ENCODE results near the gene TMEM235. TPM values are rescaled to one million over a fixed set of nuclear protein-coding genes. Genes with fewer than 3 reads are reported as not detected.

TMEM235 gene
- total and polyA plus RNA-seq, 2 donors (not counting 3 experiments of a cell fraction or from before 2014, with no cell fraction given) = 0.04 to 0.38 TPM

GRCh38 chr17:78219396-78220150 is 11.9 kb upstream of the TMEM235 start:
- intact Hi-C loops (cut with micrococcal nuclease) = no loop called here
- TF ChIP-seq POLR2A (IDR thresholded peaks at IDR 0.05; ENCODE audit: low read depth, low read length) = no peak
- TF ChIP-seq CTCF (IDR thresholded peaks at IDR 0.05; ENCODE audit: extremely low read depth in 1 of 2, insufficient read depth in 1 of 2, low read depth in 1 of 2, low read length in 2 of 2) = no peak
- TF ChIP-seq MYC (IDR thresholded peaks at IDR 0.05; ENCODE audit: low read depth, low read length) = no peak
- no peak for TF ChIP-seq GATA2 (IDR thresholded peaks at IDR 0.05; ENCODE audit: insufficient read depth, insufficient read length, low read depth, low read length)
- TF ChIP-seq MAX (IDR thresholded peaks at IDR 0.05; ENCODE audit: insufficient read depth, insufficient read length) = no peak
- no peak for TF ChIP-seq POLR2AphosphoS5 (IDR thresholded peaks at IDR 0.05; ENCODE audit: insufficient read depth, low read depth, low read length)
- TF ChIP-seq FOS (IDR thresholded peaks at IDR 0.05; ENCODE audit: borderline replicate concordance, insufficient read depth, low read length) = no peak
- peaks cover 35% of the 10 kb centered on the region for H3K79me2 ChIP-seq (ENCODE audit: control insufficient read depth, insufficient read depth, low read length)
- H3K4me3 ChIP-seq (replicated peaks in 1 of 3; ENCODE audit: insufficient read depth in 1 of 3, low read depth in 1 of 3, low read length in 3 of 3) = no peak overlapping the region
- H4K20me1 ChIP-seq (replicated peaks; ENCODE audit: control insufficient read depth, extremely low read depth, insufficient read depth, low read length) = no peaks in the 10 kb centered on the region
- ChIA-PET CTCF (interaction anchor here (1.4 to 1.6 kb wide), 3 partner anchors 26 to 32 kb away, joined by 3 to 4 read pairs (median 3); no protein-coding TSS in a partner anchor), POLR2A (no interaction called here)
- H3K36me3 ChIP-seq (ENCODE audit: control insufficient read depth in 2 of 2, extremely low read depth in 1 of 2, insufficient read depth in 2 of 2, low read length in 2 of 2) = no peaks in the 10 kb centered on the region
- FAIRE-seq = no peak
- H3K27ac ChIP-seq (ENCODE audit: insufficient read depth, low read depth, low read length) = no peak overlapping the region
- dilution Hi-C loops (cut with MboI; ENCODE audit: extremely low pct_ligation_motif_present, low sequenced_read_pairs) = no loop called here
- no peak overlapping the region for H2AFZ ChIP-seq (ENCODE audit: low read depth, low read length)
- BruUV-seq (replicated peaks) = no TSS peak
- H3K9me1 ChIP-seq (replicated peaks; ENCODE audit: control insufficient read depth, extremely low read depth, insufficient read depth, low read length) = no peaks in the 10 kb centered on the region
- no peaks in the 10 kb centered on the region for H3K9me3 ChIP-seq (replicated peaks; ENCODE audit: control insufficient read depth, insufficient read depth, low read length)
- DNase-seq (ENCODE audit: low read depth, low spot score) = no peak
- H3K9ac ChIP-seq (replicated peaks; ENCODE audit: extremely low read depth, insufficient read depth, low read length) = no peak overlapping the region
- no peaks in the 10 kb centered on the region for H3K27me3 ChIP-seq (ENCODE audit: control insufficient read depth in 2 of 2, insufficient read depth in 2 of 2, low read length in 2 of 2)
- H3K4me2 ChIP-seq (ENCODE audit: insufficient read depth, low read length) = no peak overlapping the region
- peaks cover 33% of the 10 kb centered on the region for H3K4me1 ChIP-seq (ENCODE audit: control insufficient read depth, extremely low read depth, insufficient read depth, low read length)
